Head of caudate nucleus (tissue), 42 donors: Measurements from ENCODE around the gene PC.
"Not testable (repeated sequence)": the region's sequence is repeated elsewhere in the genome, so short reads cannot be mapped to it uniquely, and the experiment has no call there.

ENCODE experiments used
- DNase-seq, 42 donors: peaks; one replicate each; pipeline versions ENCODE4 v3.0.0 to v3.0.0-alpha.2; 2020 to 2021; ENCODE audit warnings: mixed read lengths in 7 of 42
- intact Hi-C: fragments of 100-400 bp; cut with DNase I; formaldehyde crosslinking; loops from one replicate; pipeline ENCODE4 v1.15.0; 2022

Gene PC

GRCh38 chr11:66842501-66842895, 115.7 kb downstream of the PC start:
- DNase-seq = peak in 1 of 42 donors; percentile 39
- intact Hi-C loops = loop anchor here (10.0 kb wide), 2 partner anchors 98 to 268 kb away; a partner anchor contains a TSS

- peak in 4 of 42 donors; percentile 5 to 20 (median 11) for DNase-seq
- intact Hi-C loops = loop anchor here (10.0 kb wide), 2 partner anchors 97 to 267 kb away; a partner anchor contains a TSS
These were observed 116.3 kb downstream of the PC start for GRCh38 chr11:66841861-66842260.

GRCh38 chr11:66840317-66841091, 117.7 kb downstream of the PC start:
- intact Hi-C loops = loop anchor here (10.0 kb wide), 2 partner anchors 96 to 266 kb away; a partner anchor contains a TSS
- DNase-seq = peak in 3 of 42 donors; percentile 3 to 30 (median 10)

GRCh38 chr11:66835768-66836405, 122.3 kb downstream of the PC start:
- DNase-seq = no peak
- intact Hi-C loops = no loop called here

- DNase-seq = no peak
- intact Hi-C loops = loop anchor here (5.0 kb wide), 1 partner anchor 143 kb away; no protein-coding TSS in a partner anchor
These were observed 123.2 kb downstream of the PC start for GRCh38 chr11:66834943-66835342.

GRCh38 chr11:66834539-66834845, 123.7 kb downstream of the PC start:
- intact Hi-C loops = loop anchor here (5.0 kb wide), 1 partner anchor 142 kb away; no protein-coding TSS in a partner anchor
- no peak for DNase-seq

GRCh38 chr11:66824573-66824972, 133.6 kb downstream of the PC start:
- DNase-seq, intact Hi-C loops: not testable (repeated sequence)

GRCh38 chr11:66823700-66824099, 134.5 kb downstream of the PC start:
- DNase-seq = no peak
- intact Hi-C loops = no loop called here

- intact Hi-C loops = no loop called here
These were observed 137.3 kb downstream of the PC start for GRCh38 chr11:66820901-66821300.

GRCh38 chr11:66820381-66820780, 137.8 kb downstream of the PC start:
- no peak for DNase-seq
- intact Hi-C loops = no loop called here

More at GRCh38 chr11:66820901-66821300, 137.3 kb downstream of the PC start:
- DNase-seq = no peak

GRCh38 chr11:66818231-66818955, 139.8 kb downstream of the PC start:
- intact Hi-C loops = no loop called here
- DNase-seq = no peak

GRCh38 chr11:66815646-66816045, 142.5 kb downstream of the PC start:
- no peak for DNase-seq
- intact Hi-C loops = no loop called here

- intact Hi-C loops = no loop called here
- no peak for DNase-seq
These were observed 143.5 kb downstream of the PC start for GRCh38 chr11:66814678-66815077.

GRCh38 chr11:66810576-66811185, 147.5 kb downstream of the PC start:
- no peak for DNase-seq
- intact Hi-C loops = no loop called here

GRCh38 chr11:66809592-66809991, 148.6 kb downstream of the PC start:
- intact Hi-C loops = no loop called here
- no peak for DNase-seq

GRCh38 chr11:66800720-66801428, 157.3 kb downstream of the PC start:
- DNase-seq = no peak
- intact Hi-C loops = no loop called here

- intact Hi-C loops, DNase-seq: not testable (repeated sequence)
These were observed 158.4 kb downstream of the PC start for GRCh38 chr11:66799815-66800214.
